Measurements from ENCODE around the gene PPAN.

DNA sequence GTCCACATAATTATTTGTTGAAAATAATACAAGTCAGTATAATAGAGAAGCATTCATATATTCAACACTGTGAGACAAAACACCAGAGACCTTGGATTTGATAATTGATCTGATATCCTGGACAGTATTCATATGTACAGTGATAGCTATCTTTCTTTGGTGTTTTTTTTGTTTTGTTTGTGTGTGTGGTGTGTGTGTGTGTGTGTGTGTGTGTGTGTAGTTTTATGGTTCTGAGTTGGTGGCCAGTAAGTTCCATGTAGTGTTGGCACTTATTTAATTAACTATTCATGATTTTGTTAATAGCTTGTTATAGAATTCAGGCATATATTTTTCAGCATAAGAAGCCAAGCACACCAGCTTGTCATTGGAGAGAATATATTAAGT, 2.0 kb upstream of the PPAN start:
- TF ChIP-seq CTCF (conservative IDR thresholded peaks at IDR 0.05; ENCODE audit: low read depth, low read length) (no peak), EZH2phosphoT487 (IDR thresholded peaks at IDR 0.05; ENCODE audit: borderline replicate concordance, low read length) (no peak), EZH2 (IDR thresholded peaks at IDR 0.05; ENCODE audit: low read length, unreplicated experiment) (no peak)
